NCI-H2227 (cell line): ENCODE measurements around the gene SLC9B2.
"Not testable (repeated sequence)": the region's sequence is repeated elsewhere in the genome, so short reads cannot be mapped to it uniquely, and the experiment has no call there.

Experiments used
- DNase-seq: peaks from one replicate; lab custom pipeline; 2025; ENCODE audit not compliant: unreplicated experiment; lab: John Stamatoyannopoulos, UW

Gene SLC9B2

DNA sequence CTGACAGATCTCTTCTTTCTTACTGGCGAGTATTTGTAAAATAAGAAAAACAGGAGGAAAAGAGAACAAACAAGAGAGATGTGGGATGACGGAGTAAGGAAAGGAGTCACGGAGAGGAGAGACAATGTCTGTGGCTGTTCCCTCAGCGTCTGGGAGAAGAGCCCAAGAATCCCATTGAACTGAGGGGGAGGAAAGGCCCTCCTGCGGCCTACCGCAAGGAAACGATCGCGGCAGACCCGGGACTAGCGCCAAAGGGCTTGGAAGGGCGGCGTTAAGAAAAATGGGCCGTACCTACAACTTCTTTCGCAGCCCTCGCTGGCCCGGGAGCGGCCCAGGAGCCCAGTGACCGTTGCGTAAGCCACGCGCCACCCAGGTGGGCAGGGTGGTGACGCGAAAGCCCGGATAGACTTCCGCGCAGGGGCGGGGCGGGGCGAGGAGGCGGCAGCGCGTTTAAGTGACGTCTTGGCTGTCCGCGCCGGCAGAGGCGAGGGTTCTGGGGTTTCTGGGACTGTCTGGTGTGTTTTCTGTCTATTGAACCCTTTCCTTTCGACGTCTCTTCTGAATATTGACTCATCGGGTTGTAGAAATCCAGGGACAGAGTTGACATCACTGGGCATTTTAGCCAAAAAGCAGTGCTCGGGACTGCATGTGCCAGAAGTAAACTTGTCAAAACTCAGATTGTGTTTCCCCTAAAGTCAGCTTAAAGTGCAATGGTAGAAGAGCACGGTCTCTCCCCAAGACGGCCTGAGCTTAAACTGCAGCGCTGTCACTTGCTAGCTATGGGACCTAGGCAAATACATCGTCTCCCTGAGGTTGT lies 57.0 kb downstream of the SLC9B2 start, which contains the start of gene SLC9B1:
TSS of gene SLC9B1 (minus strand) at position 398 of the 817 bp plus-strand sequence. CDS start 27,994 bp downstream, outside the sequence.
- DNase-seq = peak; percentile 92

DNA sequence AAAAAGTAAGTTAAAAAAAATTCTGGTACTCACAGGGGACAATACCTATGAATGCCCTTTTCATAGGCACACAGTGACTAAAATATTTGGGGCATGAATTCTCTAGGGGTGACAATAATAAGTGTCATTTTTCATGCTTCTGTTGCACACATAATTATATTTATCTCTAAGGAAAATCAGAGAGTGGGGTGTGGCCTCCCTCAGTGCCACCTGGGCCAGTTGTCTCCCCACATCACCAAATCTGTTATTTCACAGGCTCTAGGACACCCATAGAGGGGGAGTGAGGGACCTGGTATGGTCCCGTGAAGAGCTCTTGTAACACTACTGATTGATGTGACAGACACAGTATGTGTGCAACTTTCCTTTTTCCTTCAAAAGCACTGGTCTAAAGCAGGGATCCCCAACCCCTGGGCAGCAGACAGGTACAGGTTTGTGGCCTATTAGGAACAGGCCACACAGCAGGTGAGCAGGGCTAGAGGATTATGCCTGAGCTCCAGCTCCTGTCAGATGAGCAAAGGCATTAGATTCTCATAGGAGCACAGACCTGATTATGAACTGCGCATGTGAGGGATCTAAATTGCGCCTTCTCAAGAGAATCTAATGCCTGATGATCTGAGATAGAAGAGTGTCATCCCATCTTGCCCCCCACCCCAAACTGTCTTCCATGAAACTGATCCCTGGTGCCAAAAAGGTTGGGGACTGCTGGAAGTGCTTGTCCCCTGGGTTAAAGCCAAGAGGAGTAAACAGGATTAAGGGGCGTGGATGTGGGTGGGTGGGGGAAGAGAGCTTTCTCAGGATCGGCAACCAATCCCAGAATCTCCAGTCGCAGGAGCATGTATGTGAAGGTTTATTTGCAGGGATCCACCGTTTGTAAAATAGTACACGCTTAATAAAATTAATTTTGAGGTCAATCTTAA lies 57.9 kb downstream of the SLC9B2 start:
- DNase-seq = peak; percentile 44

DNA sequence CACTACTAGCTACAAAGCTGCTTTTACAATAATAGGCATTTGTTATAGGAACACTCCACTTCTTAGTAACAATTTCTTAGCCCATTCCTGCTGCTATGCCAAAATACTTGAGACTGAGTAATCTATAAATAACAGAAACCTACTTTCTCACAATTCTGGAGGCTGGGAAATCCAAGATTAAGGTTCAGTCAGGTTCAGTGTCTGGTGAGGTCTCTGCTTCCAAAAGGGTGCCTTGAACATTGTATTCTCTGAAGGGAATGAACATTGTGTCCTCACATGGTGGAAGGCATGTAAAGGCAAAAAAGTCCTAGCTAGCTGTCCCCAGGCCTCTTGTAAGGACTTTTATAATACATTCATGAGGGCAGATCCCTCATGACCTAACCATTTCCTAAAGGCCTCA lies 64.0 kb downstream of the SLC9B2 start:
- DNase-seq = no peak

DNA sequence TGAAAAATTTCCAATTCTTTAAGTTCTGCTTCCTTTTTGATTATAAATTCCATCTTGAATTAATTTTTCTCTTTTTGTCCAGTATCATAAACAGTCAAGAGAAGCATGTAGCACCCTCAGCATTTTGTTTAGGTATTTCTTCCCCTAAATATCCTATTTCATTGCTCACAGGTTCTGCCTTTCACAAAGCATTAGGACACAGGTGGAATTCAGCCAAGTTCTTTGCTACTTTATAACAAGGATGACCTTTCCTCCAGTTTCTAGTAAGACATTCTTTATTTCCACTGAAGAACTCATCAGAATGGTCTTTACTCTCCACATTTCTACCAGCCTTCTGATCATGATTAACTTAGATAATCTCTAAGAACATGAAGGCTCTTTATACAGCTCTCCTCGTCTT lies 64.5 kb downstream of the SLC9B2 start:
- no peak for DNase-seq

DNA sequence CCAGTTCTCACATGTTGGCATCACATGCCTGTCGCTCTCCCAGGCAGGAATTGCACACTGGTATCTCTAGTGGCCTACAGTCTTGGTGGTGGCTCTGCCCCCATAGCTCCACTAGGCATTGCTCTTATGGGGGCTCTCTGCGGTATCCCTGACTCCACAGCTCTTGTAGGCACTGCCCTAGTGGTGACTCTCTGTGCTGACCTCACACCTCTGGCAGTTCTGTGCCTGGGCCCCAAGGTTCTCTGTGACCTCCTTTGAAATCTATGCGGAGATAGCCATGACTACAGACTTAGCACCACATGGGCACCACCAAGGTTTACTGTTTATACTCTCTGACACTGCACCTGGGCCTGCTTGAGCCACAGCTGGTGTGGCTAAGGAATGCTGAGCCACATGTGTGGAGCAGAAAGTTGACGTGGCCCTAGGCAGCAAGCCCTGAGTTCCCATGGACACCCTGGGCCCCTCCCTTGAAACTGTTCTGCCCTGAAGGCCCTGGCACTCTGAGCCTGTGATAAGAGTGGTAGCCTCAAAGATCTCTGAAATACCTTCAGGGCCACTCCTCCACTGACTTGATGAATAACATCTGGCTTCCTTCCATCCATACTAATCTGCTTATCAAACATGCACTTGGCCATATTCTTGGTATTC lies 65.1 kb downstream of the SLC9B2 start:
- no peak for DNase-seq

DNA sequence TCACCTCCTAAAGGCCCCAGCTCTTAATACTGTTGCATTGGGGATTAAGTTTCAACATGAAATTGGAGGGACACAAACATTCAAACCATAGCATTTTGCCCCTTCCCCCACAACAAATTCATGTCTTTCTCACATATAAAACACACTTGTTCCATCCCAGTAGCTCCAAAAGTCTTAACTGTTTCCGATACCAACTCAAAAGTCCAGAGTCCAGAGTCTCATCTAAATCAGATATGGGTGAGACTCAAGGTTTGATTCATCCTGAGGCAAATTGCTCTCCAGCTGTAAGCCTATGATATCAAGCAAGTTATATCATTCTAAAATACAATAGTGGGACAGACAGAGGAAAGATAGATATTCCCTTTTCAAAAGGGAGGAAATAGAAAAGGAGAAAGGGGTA lies 65.8 kb downstream of the SLC9B2 start:
- DNase-seq = no peak

DNA sequence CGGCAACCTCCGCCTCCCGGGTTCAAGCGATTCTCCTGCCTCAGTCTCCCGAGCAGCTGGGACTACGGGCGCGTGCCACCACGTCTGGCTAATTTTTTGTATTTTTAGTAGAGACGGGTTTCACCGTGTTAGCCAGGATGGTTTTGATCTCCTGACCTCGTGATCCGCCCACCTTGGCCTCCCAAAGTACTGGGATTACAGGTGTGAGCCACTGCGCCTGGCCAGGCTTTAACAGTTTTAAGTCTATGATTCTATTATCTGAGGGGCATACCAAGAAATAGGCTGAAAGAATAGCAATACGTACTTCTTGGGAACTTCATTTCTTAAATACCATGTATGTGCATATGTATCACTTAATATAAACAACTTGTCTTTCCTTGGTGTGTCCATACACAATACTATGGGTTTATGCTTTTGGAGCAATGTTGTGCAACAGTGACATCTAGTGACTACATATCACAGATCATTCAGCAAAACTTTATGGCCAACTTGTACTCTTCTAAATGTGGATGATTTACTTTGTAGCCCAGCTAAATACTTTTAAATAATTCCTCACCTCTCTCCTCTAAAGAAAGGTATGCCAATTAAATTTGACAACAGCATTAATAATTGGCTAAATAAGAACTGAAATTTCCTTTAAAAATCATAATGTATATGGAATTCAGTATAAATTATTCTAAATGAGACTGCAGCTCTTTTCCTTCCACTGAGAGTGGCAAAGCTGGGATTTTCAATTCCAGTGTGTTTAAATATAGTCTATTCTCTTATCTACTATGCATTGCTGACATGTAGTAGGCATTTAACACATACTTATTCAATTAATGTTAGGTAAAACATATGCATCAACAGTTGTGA lies 67.5 kb downstream of the SLC9B2 start:
- DNase-seq = peak; percentile 51

DNA sequence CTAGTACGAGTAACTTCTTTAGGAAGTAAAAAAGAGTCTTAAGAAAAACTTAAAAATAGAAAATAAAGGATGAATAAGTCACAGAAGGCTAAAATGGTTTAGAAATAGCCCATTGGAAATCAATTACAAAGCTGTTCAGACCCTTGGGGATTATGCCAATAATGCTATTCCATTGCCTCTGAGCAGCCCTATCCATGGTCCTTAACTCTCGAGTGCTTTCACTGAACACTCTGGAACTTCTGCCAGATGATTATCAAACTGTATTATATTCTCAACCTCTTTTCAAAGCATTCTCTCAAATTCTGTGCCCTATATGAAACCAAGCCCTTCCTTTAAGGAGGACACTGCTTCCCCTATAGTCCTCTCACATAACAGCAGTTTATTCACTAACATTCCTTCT lies 74.0 kb downstream of the SLC9B2 start:
- no peak for DNase-seq

DNA sequence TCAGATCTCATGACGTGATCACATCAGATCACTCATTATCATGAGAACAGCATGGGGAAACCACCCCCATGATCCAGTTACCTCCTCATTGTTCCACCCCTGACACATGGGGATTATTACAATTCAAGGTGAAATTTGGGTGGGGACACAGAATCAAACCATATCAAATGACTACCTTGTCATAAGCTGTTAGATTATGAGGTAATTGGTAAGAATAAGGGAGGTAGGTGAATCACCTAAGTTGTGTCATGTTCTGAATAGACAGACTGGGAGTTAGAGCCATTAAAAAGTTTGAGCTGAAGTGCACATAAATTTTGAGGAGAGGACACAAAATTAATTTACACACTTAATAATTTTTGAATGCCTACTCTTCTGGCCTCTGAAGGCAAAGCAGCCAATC lies 81.8 kb downstream of the SLC9B2 start:
- no peak for DNase-seq

DNA sequence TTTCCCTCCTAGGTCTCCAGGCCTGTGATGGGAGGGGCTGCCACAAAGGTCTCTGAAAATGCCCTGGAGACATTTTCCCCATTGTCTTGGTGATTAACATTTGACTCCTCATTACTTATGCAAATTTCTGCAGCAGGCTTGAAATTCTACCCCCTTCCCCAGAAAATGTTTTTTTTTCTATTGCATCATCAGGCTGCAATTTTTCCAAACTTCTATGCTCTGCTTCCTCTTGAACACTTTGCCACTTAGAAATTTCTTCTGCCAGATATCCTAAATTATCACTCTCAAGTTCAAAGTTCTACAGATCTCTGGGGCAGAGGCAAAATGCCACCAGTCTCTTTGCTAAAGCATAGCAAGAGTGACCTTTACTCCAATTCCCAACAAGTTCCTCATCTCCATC lies 82.6 kb downstream of the SLC9B2 start:
- not testable (repeated sequence) for DNase-seq

DNA sequence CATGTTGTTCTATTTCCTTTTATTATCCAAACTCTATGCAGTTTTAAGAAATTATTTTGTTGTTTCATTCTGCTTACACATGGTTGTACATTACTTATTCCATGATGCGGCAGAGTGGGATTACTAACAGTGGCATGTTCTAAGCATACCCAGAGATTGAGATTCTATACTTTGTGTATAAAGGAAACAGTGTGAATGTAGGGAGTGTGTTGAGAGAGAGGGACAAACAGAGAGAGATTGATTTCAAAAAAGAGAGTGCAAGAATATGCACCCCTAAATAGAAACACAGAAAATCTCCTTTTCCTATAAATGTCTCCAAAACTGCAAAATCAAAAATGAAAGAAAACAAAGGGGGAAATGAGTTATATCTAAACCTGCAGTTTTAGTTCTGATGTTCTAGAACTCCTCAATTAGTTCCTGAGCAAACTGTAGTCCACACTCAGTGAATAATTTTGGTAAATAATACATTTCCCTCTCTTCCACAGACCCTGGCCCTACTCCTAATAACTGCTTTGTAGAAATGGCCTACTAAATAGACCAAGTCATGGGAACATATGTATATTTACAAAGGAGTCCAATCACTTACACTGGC lies 88.0 kb downstream of the SLC9B2 start:
- DNase-seq = no peak

DNA sequence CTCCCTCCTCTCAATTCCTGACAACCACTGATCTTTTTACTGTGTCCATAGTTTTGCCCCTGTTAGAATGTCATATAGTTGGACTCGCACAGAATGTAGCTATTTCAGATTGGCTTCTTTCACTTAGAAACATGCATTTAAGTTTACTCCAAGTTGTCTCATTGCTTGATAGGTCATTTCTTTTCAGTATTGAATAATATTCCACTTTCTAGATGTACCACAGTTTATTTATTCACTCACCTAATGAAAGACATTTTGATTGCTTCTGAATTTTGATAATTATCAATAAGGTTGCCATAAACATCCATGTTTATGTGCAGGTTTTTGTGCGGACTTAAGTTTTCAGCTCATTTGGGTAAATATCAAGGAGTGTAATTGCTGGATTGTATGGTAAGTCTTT lies 95.6 kb downstream of the SLC9B2 start:
- DNase-seq = no peak
